ENCODE results near the gene RHCE.
"Not testable (repeated sequence)": the region's sequence is repeated elsewhere in the genome, so short reads cannot be mapped to it uniquely, and the experiment has no call there.

Gene RHCE

GRCh38 chr1:25349606-25350005 lies 71.0 kb downstream of the RHCE start:
- peaks cover 9% of the 10 kb centered on the region for H3K4me1 Mint-ChIP-seq (ENCODE audit: low read depth)
- H3K9me3 Mint-ChIP-seq (ENCODE audit: low read depth), result no peaks in the 10 kb centered on the region
- peaks cover 3% of the 10 kb centered on the region for H3K36me3 Mint-ChIP-seq
- H3K4me3 Mint-ChIP-seq, result no peak overlapping the region
- H3K27ac Mint-ChIP-seq, result no peak overlapping the region
- H3K27me3 Mint-ChIP-seq, result no peaks in the 10 kb centered on the region

- Mint-ChIP-seq H3K36me3 (peaks cover 6% of the 10 kb centered on the region), H3K4me1 (ENCODE audit: low read depth) (peaks cover 20% of the 10 kb centered on the region), H3K9me3 (ENCODE audit: low read depth) (no peaks in the 10 kb centered on the region), H3K27me3 (no peaks in the 10 kb centered on the region), H3K4me3 (no peak overlapping the region), H3K27ac (no peak overlapping the region)
Measured at GRCh38 chr1:25347556-25347955, 73.1 kb downstream of the RHCE start.

GRCh38 chr1:25343872-25344271 lies 76.8 kb downstream of the RHCE start:
- Mint-ChIP-seq H3K4me1 (ENCODE audit: low read depth) (peaks cover 46% of the 10 kb centered on the region), H3K27ac (no peak overlapping the region), H3K27me3 (no peaks in the 10 kb centered on the region), H3K4me3 (no peak overlapping the region), H3K9me3 (ENCODE audit: low read depth) (no peaks in the 10 kb centered on the region), H3K36me3 (peaks cover 6% of the 10 kb centered on the region)

GRCh38 chr1:25342846-25343245 lies 77.8 kb downstream of the RHCE start:
- H3K9me3 Mint-ChIP-seq (ENCODE audit: low read depth), result no peaks in the 10 kb centered on the region
- no peaks in the 10 kb centered on the region for H3K27me3 Mint-ChIP-seq
- peaks cover 41% of the 10 kb centered on the region for H3K4me1 Mint-ChIP-seq (ENCODE audit: low read depth)
- H3K36me3 Mint-ChIP-seq, result peaks cover 2% of the 10 kb centered on the region
- H3K27ac Mint-ChIP-seq, result no peak overlapping the region
- H3K4me3 Mint-ChIP-seq, result no peak overlapping the region

GRCh38 chr1:25341746-25342145 lies 78.9 kb downstream of the RHCE start:
- H3K36me3 Mint-ChIP-seq, result peaks cover 2% of the 10 kb centered on the region
- H3K27ac Mint-ChIP-seq, result no peak overlapping the region
- no peaks in the 10 kb centered on the region for H3K9me3 Mint-ChIP-seq (ENCODE audit: low read depth)
- H3K27me3 Mint-ChIP-seq, result no peaks in the 10 kb centered on the region
- H3K4me1 Mint-ChIP-seq (ENCODE audit: low read depth), result peaks cover 42% of the 10 kb centered on the region
- no peak overlapping the region for H3K4me3 Mint-ChIP-seq

GRCh38 chr1:25338986-25339385 lies 81.6 kb downstream of the RHCE start:
- H3K4me1 Mint-ChIP-seq (ENCODE audit: low read depth), result peaks cover 47% of the 10 kb centered on the region
- H3K27me3 Mint-ChIP-seq, result no peaks in the 10 kb centered on the region
- no peaks in the 10 kb centered on the region for H3K9me3 Mint-ChIP-seq (ENCODE audit: low read depth)
- H3K4me3 Mint-ChIP-seq, result peak overlapping the region; percentile 94
- H3K36me3 Mint-ChIP-seq, result peaks cover 2% of the 10 kb centered on the region
- peak overlapping the region; percentile 87 for H3K27ac Mint-ChIP-seq

GRCh38 chr1:25338188-25338981 lies 82.2 kb downstream of the RHCE start, which contains the start of gene TMEM50A:
Gene TMEM50A (plus strand): TSS chr1:25338334. CDS start chr1:25340487, 2,153 bp downstream.
- H3K36me3 Mint-ChIP-seq, result no peaks in the 10 kb centered on the region
- H3K4me1 Mint-ChIP-seq (ENCODE audit: low read depth), result peaks cover 50% of the 10 kb centered on the region
- H3K27me3 Mint-ChIP-seq, result no peaks in the 10 kb centered on the region
- H3K27ac Mint-ChIP-seq, result peak within 1 kb of the TSS; percentile 93
- H3K9me3 Mint-ChIP-seq (ENCODE audit: low read depth), result no peaks in the 10 kb centered on the region
- peak within 1 kb of the TSS; percentile 96 for H3K4me3 Mint-ChIP-seq

- Mint-ChIP-seq H3K27ac (peak overlapping the region; percentile 93), H3K4me1 (ENCODE audit: low read depth) (peaks cover 51% of the 10 kb centered on the region), H3K4me3 (peak overlapping the region; percentile 96)
- H3K9me3 Mint-ChIP-seq (ENCODE audit: low read depth); H3K27me3 Mint-ChIP-seq; H3K36me3 Mint-ChIP-seq: not testable (repeated sequence)
Measured at GRCh38 chr1:25337483-25338187, 83.0 kb downstream of the RHCE start.

- H3K9me3 Mint-ChIP-seq (ENCODE audit: low read depth); H3K36me3 Mint-ChIP-seq; H3K27me3 Mint-ChIP-seq: not testable (repeated sequence)
- Mint-ChIP-seq H3K4me1 (ENCODE audit: low read depth) (peaks cover 52% of the 10 kb centered on the region), H3K27ac (peak overlapping the region; percentile 86), H3K4me3 (peak overlapping the region; percentile 96)
Measured at GRCh38 chr1:25336922-25337354, 83.7 kb downstream of the RHCE start.

- Mint-ChIP-seq H3K4me3 (peak overlapping the region; percentile 9), H3K4me1 (ENCODE audit: low read depth) (peaks cover 44% of the 10 kb centered on the region), H3K27ac (peak overlapping the region; percentile 18)
- not testable (repeated sequence) for H3K9me3 Mint-ChIP-seq (ENCODE audit: low read depth); H3K36me3 Mint-ChIP-seq; H3K27me3 Mint-ChIP-seq
Measured at GRCh38 chr1:25329950-25330349, 90.7 kb downstream of the RHCE start.

- H3K36me3 Mint-ChIP-seq; H3K9me3 Mint-ChIP-seq (ENCODE audit: low read depth); H3K4me3 Mint-ChIP-seq; H3K27me3 Mint-ChIP-seq: not testable (repeated sequence)
- Mint-ChIP-seq H3K27ac (peak overlapping the region; percentile 18), H3K4me1 (ENCODE audit: low read depth) (peaks cover 40% of the 10 kb centered on the region)
Measured at GRCh38 chr1:25329336-25329735, 91.3 kb downstream of the RHCE start.

- H3K27me3 Mint-ChIP-seq; H3K27ac Mint-ChIP-seq; H3K4me3 Mint-ChIP-seq; H3K9me3 Mint-ChIP-seq (ENCODE audit: low read depth); H3K36me3 Mint-ChIP-seq: not testable (repeated sequence)
- peaks cover 35% of the 10 kb centered on the region for H3K4me1 Mint-ChIP-seq (ENCODE audit: low read depth)
Measured at GRCh38 chr1:25328791-25329185, 91.8 kb downstream of the RHCE start.

GRCh38 chr1:25327864-25328790 lies 92.5 kb downstream of the RHCE start:
- H3K4me1 Mint-ChIP-seq (ENCODE audit: low read depth), result peaks cover 29% of the 10 kb centered on the region
- H3K27me3 Mint-ChIP-seq; H3K4me3 Mint-ChIP-seq; H3K9me3 Mint-ChIP-seq (ENCODE audit: low read depth); H3K36me3 Mint-ChIP-seq; H3K27ac Mint-ChIP-seq: not testable (repeated sequence)

GRCh38 chr1:25324407-25324806 lies 96.2 kb downstream of the RHCE start:
- H3K27ac Mint-ChIP-seq; H3K9me3 Mint-ChIP-seq (ENCODE audit: low read depth); H3K4me1 Mint-ChIP-seq (ENCODE audit: low read depth); H3K36me3 Mint-ChIP-seq; H3K4me3 Mint-ChIP-seq; H3K27me3 Mint-ChIP-seq: not testable (repeated sequence)

- not testable (repeated sequence) for H3K4me3 Mint-ChIP-seq
Measured at GRCh38 chr1:25322127-25322526, 98.5 kb downstream of the RHCE start.

More at GRCh38 chr1:25322127-25322526, 98.5 kb downstream of the RHCE start:
- H3K27ac Mint-ChIP-seq; H3K36me3 Mint-ChIP-seq; H3K4me1 Mint-ChIP-seq (ENCODE audit: low read depth); H3K9me3 Mint-ChIP-seq (ENCODE audit: low read depth); H3K27me3 Mint-ChIP-seq: not testable (repeated sequence)
